Ovary (tissue), 3 donors: ENCODE results near the gene UCK1.

Experiments used
- CTCF ChIP-seq, 3 donors: fragments of 450-650 bp in 2 of 3; fragments of 200-600 bp in 1 of 3; IDR thresholded peaks; one replicate each; pipeline versions ENCODE4 v1.5.1 to v1.8.0; 2016 to 2022; ENCODE audit warnings: antibody characterized with exemption in 3 of 3, mild to moderate bottlenecking in 1 of 3
- EP300 ChIP-seq: sonication (generic); formaldehyde crosslinking; IDR thresholded peaks from one replicate; pipeline ENCODE4 v1.6.1; 2017; ENCODE audit warnings: antibody characterized with exemption
- donor health status: DM: no; HTN: no; CAD: no.

DNA sequence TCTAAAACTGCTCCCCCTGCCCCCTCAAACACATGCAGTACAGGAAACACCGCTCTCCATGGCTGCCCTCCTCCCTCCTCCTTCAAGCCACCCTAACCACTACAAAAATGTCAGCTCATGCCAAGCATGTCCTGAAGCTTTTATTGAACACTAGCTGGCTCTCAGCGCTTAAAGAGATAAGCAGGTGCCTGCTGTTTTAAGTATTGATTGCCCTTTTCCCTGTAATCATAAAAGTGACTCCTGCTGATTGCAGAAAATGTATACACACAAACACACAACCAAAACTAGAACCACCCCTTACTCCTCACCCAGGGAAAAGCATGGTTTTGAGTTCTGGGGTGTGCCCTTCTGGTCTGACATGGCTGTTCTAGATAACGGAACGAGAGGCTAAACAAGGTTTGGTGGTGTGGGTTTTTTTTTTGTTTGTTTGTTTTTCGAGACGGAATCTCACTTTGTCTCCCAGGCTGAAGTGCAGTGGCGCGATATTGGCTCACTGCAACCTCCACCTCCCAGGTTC, 3.7 kb upstream of the UCK1 start:
- TF ChIP-seq EP300 = no peak
- no peak for TF ChIP-seq CTCF (IDR thresholded peaks at IDR 0.05)
